Measurements from ENCODE around the gene ST6GAL1.

DNA sequence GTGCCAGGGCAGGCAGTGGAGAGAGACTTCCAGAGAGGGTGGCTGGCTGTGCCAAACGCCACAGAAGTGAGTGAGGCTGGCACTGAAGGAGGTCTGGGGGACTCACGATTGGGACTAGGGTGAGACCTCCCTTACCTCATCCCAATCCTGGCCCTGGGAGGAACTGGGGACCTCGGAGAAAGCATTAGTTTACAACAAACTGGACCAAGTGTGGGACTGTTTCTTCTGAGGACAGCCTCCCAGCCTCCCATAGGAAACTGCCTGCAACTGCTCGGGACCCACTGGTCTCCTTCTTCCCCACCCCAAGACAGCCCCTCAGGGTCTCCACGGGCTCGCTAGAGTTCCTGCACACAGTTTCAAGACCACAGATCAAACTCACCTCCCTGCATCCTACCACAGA, 45.4 kb downstream of the ST6GAL1 start:
- TF ChIP-seq, protein P1, sequence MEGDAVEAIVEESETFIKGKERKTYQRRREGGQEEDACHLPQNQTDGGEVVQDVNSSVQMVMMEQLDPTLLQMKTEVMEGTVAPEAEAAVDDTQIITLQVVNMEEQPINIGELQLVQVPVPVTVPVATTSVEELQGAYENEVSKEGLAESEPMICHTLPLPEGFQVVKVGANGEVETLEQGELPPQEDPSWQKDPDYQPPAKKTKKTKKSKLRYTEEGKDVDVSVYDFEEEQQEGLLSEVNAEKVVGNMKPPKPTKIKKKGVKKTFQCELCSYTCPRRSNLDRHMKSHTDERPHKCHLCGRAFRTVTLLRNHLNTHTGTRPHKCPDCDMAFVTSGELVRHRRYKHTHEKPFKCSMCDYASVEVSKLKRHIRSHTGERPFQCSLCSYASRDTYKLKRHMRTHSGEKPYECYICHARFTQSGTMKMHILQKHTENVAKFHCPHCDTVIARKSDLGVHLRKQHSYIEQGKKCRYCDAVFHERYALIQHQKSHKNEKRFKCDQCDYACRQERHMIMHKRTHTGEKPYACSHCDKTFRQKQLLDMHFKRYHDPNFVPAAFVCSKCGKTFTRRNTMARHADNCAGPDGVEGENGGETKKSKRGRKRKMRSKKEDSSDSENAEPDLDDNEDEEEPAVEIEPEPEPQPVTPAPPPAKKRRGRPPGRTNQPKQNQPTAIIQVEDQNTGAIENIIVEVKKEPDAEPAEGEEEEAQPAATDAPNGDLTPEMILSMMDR (IDR thresholded peaks at IDR 0.05), result no peak
- no peak for TF ChIP-seq EP300 (IDR thresholded peaks at IDR 0.05)
